ENCODE data around the gene APLP2. TPM values are rescaled to one million over a fixed set of nuclear protein-coding genes. Genes with fewer than 3 reads are reported as not detected.

Gene APLP2
- total and polyA plus RNA-seq, 4 donors, result 235 to 532 (median 524) TPM

GRCh38 chr11:130068546-130068985, 1.1 kb upstream of the APLP2 start:
- peak overlapping the region; percentile 64 for H3K4me3 ChIP-seq
- no peaks in the 10 kb centered on the region for H3K9me3 ChIP-seq (ENCODE audit: control insufficient read depth in 4 of 4, insufficient read depth in 3 of 4, low read length in 3 of 4)
- ATAC-seq (ENCODE audit: insufficient read depth, low FRiP score) (no peak), DNase-seq (no peak)
- H3K9ac ChIP-seq (ENCODE audit: insufficient read depth in 1 of 2, low read length in 2 of 2), result peak overlapping the region; percentile 63 to 64
- WGBS, 2 donors, result 38 to 47% methylated on average over 18 of the region's 18 CpGs
- peaks cover 0 to 24% (median 9%) of the 10 kb centered on the region in 5 donors for H3K4me1 ChIP-seq (ENCODE audit: control insufficient read depth in 5 of 5, insufficient read depth in 5 of 5, low read length in 5 of 5)
- H3K36me3 ChIP-seq (ENCODE audit: control insufficient read depth in 4 of 4, insufficient read depth in 4 of 4, low read length in 4 of 4), result peaks cover 0 to 3% (median 0%) of the 10 kb centered on the region in 4 donors
- H3K27ac ChIP-seq (ENCODE audit: low read depth in 1 of 2, low read length in 1 of 2), result peak overlapping the region; percentile 78 to 96
- no peaks in the 10 kb centered on the region for H3K27me3 ChIP-seq (ENCODE audit: control insufficient read depth in 3 of 3, insufficient read depth in 3 of 3, low read length in 2 of 3)
- no peak for TF ChIP-seq CTCF (IDR thresholded peaks at IDR 0.05; ENCODE audit: control extremely low read depth, extremely low read depth)

GRCh38 chr11:130068986-130069658, 572 bp upstream of the APLP2 start:
- DNase-seq, result peak in 2 of 3 donors; percentile 94 to 95
- H3K4me3 ChIP-seq, result peak overlapping the region; percentile 64
- peak; percentile 55 for ATAC-seq (ENCODE audit: insufficient read depth, low FRiP score)
- peak overlapping the region; percentile 78 to 96 for H3K27ac ChIP-seq (ENCODE audit: low read depth in 1 of 2, low read length in 1 of 2)
- peaks cover 0 to 24% (median 9%) of the 10 kb centered on the region in 5 donors for H3K4me1 ChIP-seq (ENCODE audit: control insufficient read depth in 5 of 5, insufficient read depth in 5 of 5, low read length in 5 of 5)
- no peak for TF ChIP-seq CTCF (IDR thresholded peaks at IDR 0.05; ENCODE audit: control extremely low read depth, extremely low read depth)
- peaks cover 0 to 3% (median 0%) of the 10 kb centered on the region in 4 donors for H3K36me3 ChIP-seq (ENCODE audit: control insufficient read depth in 4 of 4, insufficient read depth in 4 of 4, low read length in 4 of 4)
- 1% methylated on average over 36 to 53 of the region's 53 CpGs for WGBS, 2 donors
- H3K27me3 ChIP-seq (ENCODE audit: control insufficient read depth in 3 of 3, insufficient read depth in 3 of 3, low read length in 2 of 3), result no peaks in the 10 kb centered on the region
- peak overlapping the region; percentile 63 to 64 for H3K9ac ChIP-seq (ENCODE audit: insufficient read depth in 1 of 2, low read length in 2 of 2)
- no peaks in the 10 kb centered on the region for H3K9me3 ChIP-seq (ENCODE audit: control insufficient read depth in 4 of 4, insufficient read depth in 3 of 4, low read length in 3 of 4)

GRCh38 chr11:130070109-130070845, 583 bp downstream of the APLP2 start:
- no peaks in the 10 kb centered on the region for H3K27me3 ChIP-seq (ENCODE audit: control insufficient read depth in 3 of 3, insufficient read depth in 3 of 3, low read length in 2 of 3)
- no peaks in the 10 kb centered on the region for H3K9me3 ChIP-seq (ENCODE audit: control insufficient read depth in 4 of 4, insufficient read depth in 3 of 4, low read length in 3 of 4)
- H3K27ac ChIP-seq (ENCODE audit: low read depth in 1 of 2, low read length in 1 of 2), result peak overlapping the region; percentile 90 to 99
- H3K9ac ChIP-seq (ENCODE audit: insufficient read depth in 1 of 2, low read length in 2 of 2), result peak overlapping the region in 1 of 2 donors; percentile 69
- peaks cover 0 to 24% (median 9%) of the 10 kb centered on the region in 5 donors for H3K4me1 ChIP-seq (ENCODE audit: control insufficient read depth in 5 of 5, insufficient read depth in 5 of 5, low read length in 5 of 5)
- WGBS, 2 donors, result 0% methylated on average over 71 to 100 of the region's 100 CpGs
- ATAC-seq (ENCODE audit: insufficient read depth, low FRiP score) (peak; percentile 1), DNase-seq (peak; percentile 62 to 71 (median 69))
- H3K36me3 ChIP-seq (ENCODE audit: control insufficient read depth in 4 of 4, insufficient read depth in 4 of 4, low read length in 4 of 4), result peaks cover 0 to 3% (median 0%) of the 10 kb centered on the region in 4 donors
- TF ChIP-seq CTCF (IDR thresholded peaks at IDR 0.05; ENCODE audit: control extremely low read depth, extremely low read depth), result no peak
- H3K4me3 ChIP-seq, result peak overlapping the region; percentile 89
